Measurements from ENCODE around the gene LRRN2. TPM values are rescaled to one million over a fixed set of nuclear protein-coding genes. Genes with fewer than 3 reads are reported as not detected.
A peak's percentile ranks its signal among the peaks of the same experiment; 100 is the strongest.
"Not testable (repeated sequence)": the region's sequence is repeated elsewhere in the genome, so short reads cannot be mapped to it uniquely, and the experiment has no call there.

Gene LRRN2
- polyA plus RNA-seq, 4 donors: 11.1 to 26.3 (median 12.5) TPM

DNA sequence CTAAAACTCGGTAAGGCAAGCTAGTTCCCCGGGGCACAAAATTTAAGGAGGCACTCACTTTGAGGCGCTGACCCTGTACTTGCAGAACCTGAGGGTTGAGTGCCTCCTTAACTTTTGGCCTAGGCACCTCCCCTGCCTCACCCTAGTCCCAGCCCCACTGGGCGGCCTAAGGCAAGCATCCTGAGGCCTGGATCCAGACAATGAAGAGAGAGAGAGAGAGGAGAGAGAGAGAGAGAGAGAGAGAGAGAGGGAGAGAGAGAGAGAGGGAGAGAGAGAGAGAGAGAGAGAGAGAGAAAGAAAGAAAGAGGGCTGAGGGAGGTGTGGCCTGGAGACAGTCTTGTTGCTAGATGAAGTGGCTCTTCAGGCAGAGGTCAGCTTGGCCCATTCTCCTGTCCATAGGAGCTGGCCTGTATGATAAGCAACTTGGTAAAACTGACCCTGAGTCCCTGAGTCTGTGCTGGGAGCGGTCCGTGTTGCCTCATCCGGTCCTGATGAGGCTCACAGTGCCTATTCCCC lies 7.4 kb upstream of the LRRN2 start:
- no peak for DNase-seq (ENCODE audit: low read depth in 4 of 4, low spot score in 3 of 4)

DNA sequence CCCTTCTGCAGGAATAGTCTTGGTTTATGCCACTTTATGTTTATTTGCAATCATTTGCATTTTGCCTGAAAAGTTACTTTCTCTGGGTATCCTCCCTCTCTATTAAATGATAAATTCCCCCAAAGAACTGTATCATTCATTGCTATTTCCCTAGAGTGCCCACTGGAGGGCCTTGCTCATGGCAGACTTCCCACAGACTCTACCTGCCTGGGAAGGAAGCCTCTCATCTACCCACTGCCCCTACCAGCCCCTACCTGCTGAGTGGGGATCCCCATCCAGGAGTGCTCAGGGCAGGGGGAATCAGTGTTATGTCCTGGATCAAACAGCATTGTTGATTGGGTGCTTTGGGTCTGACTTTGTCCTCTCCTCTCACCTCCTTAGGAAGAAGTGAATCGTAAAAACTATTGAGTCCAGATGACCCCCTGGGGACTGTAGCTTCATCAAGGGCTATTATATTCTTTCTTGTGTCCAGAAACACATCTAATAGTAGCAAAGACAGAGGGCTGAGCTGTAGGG lies 6.8 kb upstream of the LRRN2 start:
- DNase-seq (ENCODE audit: low read depth in 4 of 4, low spot score in 3 of 4): no peak

DNA sequence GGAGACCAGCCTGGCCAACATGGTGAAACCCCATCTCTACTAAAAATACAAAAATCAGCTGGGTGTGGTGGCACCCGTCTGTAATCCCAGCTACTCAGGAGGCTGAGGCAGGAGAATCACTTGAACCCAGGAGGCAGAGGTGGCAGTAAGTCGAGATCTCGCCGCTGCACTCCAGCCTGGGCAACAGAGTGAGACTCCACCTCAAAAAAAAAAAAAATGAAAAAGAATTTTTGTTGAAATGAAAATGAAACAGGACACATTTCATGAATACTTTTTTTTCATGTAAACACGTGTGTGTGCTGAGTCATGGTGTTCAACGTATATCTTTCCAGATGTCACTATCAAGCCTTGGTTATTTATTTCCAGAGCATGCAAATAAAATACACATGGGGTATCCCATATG lies 5.8 kb upstream of the LRRN2 start:
- not testable (repeated sequence) for DNase-seq (ENCODE audit: low read depth in 4 of 4, low spot score in 3 of 4)

DNA sequence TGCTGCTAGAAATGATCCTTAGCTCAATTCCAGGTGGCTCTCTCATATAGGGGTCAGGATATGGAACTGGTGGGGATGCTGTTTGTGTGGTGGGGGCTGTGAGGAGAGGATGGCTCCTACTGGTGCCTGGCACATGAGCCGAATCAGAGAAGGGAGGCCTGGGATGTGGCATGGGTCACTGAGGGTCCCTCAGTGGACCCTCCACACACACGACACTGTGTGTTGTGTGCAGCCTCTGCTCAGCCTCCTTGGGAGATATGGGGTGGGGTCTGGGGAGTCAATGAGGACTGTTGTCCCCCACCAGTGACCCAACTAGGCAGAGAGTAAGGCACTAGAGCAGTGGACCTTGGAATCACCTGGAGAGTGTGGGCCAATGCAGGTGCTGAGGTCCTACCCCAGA lies 3.2 kb upstream of the LRRN2 start:
- no peak for DNase-seq (ENCODE audit: low read depth in 4 of 4, low spot score in 3 of 4)

DNA sequence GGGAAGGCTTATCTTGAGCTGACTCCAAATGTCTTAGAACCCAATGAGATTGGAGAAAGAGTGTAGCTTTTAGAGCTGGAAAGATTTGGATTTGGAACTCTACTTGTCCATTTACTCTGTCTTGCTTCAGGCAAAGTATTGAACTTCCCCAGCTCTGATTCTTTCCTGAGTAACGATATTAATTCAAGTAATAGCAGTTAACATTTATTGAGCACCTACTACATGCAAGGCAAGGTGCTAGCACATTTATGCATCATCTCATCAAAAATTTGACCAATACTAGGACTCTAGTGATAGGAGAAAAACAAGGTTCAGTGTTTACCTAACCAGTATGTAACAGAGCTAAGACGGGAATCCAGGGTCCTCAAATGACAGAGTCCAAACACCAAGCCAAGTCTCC lies 2.5 kb upstream of the LRRN2 start:
- no peak for DNase-seq (ENCODE audit: low read depth in 4 of 4, low spot score in 3 of 4)

DNA sequence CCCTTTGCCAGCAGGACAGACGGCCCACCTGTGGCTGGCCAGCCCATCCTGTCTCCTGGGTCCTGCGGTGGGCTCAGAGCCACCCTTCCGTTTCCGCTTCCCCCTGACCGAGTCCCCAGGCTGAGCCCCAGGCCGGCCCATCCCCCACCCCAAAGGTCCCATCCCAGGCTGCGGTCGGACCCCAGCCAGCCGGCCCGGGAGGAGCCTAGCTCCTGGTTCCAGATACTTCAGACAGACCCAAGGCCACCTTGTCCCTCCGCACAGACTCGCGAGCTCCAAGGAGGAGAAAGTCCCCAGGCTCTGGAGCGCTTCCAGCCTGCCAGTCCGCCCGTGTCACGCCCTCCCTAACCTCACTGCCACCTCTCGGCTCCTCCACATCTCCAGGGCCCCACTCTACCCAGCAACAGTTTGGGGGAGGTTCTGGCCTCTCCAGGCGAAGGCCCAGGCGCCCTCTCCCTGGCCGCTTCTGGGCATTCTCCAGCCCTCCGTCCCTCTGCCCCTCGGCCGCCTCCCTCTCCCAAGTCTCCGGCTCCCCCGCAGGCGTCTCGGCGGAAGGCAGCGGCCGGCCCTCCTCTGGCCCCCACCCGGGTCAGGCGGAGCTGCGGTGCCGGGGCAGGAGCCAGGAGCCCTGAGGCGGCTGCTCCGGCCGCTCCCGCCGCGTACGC lies 835 bp downstream of the LRRN2 start:
- no peak for DNase-seq (ENCODE audit: low read depth in 4 of 4, low spot score in 3 of 4)

DNA sequence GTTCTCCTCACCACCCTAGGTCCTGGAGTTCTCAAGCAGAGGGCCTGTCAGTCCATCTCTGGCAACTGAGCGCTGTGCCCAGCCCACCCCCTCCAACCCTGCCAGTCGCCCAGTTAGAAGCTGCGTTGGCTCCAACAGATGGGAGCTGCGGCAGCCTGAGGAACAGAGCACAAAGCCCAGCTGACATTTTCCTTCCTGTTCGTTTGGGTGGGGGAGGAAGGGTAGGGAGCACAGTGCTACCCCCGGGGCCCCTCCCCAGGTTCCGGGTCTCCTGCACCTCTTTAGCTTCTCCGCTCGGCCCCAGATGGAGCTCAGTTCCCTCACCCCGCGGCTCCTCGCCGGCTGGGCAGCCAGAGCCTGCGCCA lies 1.4 kb downstream of the LRRN2 start:
- no peak for DNase-seq (ENCODE audit: low read depth in 4 of 4, low spot score in 3 of 4)

DNA sequence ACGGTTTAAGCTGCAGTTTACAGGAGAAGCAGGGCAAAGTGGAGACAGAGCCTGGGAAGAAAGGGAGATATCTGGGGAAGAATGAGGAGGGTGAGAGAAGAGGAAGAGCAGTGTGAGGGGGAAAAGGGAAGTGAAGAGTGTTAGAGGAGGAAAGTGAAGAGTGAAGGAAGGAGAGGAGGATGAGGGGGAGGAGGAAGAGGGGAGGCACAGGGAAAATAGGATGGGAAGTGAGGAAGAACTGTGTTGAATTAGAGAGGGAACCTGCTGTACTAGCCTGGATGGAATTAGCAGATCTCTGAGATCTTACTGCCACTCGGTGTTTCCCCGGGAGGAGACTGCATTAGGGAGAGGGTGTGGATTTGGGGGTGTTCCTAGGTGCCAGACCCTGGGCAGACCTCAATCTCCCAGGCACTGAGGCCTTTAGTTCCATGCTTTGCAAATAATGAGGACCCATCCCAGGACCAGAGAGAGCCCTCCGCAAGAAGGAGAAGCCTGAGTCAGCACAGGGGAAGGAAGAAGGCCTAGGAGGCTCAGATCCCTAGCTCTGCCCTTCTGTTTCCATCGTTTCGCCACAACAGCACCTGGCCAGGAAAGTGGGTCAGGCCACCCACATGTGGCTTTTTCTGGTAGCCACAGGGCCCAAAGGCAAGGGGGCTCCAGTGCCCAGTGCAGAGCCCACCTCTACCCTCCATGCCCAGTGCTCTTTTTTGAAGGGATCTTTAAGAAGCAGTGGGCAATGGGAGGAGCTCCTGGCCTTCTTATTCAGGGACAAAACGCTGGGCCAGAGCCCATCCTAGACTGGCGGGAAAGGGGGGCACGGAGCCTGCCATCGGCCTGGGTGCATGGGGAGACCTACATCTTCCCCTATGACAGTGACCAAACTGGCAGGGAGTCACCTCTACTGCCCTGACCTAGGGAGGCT lies 2.0 kb downstream of the LRRN2 start:
- no peak for DNase-seq (ENCODE audit: low read depth in 4 of 4, low spot score in 3 of 4)

DNA sequence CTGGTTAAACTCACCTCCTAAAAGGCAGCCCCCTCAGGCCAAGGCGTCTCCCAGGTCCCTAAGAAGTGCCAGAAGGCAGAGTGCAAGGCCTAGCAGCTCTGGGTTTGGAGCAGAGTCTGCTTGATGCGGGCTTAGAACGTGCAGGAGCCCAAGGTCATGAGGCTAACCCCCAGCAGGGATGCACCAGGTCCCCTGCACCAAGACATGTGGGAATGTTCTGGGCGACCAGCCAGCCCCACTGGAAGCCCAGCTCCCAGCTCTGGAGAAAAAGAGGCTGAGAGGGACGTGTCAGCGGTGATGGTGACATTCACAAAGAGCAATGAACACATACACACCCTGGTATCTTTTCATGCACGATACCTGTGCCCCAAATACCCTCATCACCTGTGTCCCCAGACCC lies 5.1 kb downstream of the LRRN2 start:
- DNase-seq (ENCODE audit: low read depth in 4 of 4, low spot score in 3 of 4): no peak

DNA sequence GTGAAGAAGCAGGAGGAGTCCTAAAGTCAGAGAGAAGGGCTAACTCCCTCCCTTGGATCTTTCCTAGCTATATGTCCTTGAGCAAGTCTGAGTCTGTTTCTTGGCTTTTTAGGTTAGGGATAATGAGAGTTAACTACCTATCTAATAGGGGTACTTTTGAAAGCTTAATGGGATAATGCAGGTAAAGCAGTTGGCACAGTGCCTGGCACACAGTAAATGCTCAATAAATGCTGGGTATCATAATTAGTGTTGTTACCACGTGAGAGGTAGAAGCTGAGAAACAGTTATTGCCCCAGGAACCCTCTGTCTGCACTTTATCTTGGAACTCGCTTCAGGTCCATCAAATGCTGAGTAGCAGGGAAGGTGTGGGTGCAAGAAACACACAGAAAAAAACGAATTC lies 5.5 kb downstream of the LRRN2 start:
- DNase-seq (ENCODE audit: low read depth in 4 of 4, low spot score in 3 of 4): no peak

DNA sequence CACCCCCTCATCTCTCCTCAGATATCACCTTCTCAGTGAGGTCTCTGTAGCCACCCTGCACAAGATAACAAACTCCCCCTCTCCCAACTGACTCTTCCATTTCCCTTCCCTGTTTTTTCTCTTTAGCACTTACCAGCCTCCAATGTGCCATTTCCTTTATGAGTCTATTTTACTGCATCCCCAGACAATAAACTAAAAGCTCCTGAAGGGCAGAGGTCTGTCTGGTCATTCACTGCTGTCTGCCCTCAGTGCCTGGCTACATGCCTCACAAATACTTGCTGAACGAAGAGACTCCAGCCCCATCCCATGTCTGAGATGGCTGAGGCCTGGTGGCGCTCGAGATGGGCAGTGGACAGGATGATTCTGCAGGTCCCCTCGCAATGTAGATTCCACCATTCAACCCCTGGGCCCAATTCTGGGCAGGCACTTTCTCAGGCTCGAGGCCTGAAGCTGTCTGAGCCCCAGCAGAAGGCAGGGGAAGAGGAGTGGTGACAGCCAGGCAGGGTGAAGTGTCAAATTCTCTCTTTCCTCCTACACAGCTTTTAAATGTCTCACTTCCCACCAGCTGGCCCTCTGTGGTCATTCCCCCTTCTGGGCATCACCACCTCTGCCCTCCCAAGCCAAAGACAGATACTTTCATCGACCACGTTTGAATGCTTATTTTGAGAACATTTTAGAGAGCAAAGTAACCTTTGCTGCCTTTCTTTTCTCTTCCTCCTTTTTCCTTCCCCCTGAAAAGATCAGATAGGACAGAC lies 6.6 kb downstream of the LRRN2 start:
- DNase-seq (ENCODE audit: low read depth in 4 of 4, low spot score in 3 of 4): no peak

DNA sequence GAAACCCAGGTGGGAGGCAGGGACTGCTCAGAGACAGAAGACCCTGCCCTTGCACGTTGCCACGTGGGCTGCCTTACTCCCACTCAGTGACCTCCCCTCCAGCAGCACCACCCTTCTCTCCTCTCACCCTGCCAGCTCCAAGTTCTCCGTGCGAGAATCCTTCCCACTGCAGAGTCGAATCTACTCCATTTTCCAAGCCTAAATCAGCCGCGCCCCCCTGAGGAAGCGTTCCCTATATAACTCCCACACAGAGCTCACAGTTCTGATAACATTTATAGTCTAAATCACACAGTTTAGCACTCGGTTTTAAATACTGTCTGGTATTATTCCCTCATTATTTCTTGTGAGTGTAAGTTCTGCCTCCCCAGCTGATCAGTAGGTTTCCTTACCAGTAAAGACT lies 7.7 kb downstream of the LRRN2 start:
- no peak for DNase-seq (ENCODE audit: low read depth in 4 of 4, low spot score in 3 of 4)

DNA sequence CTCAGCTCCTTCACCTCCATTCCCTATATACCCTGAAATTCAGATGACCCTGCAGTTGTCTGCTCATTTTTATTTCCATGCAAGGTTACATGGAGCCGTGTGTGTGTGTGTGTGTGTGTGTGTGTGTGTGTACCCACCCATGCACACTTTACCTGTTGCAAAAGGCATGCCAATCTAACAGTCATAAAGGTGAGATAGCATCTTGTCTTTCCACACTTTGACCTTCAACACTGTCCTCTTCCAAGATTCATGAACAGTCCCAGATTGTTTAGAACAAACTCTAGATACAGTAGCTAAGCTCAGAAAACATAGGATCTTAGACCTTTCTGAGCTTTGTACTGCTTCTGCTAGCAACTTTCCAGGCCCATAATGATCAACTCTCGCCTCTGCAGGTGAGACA lies 9.5 kb downstream of the LRRN2 start:
- no peak for DNase-seq (ENCODE audit: low read depth in 4 of 4, low spot score in 3 of 4)

DNA sequence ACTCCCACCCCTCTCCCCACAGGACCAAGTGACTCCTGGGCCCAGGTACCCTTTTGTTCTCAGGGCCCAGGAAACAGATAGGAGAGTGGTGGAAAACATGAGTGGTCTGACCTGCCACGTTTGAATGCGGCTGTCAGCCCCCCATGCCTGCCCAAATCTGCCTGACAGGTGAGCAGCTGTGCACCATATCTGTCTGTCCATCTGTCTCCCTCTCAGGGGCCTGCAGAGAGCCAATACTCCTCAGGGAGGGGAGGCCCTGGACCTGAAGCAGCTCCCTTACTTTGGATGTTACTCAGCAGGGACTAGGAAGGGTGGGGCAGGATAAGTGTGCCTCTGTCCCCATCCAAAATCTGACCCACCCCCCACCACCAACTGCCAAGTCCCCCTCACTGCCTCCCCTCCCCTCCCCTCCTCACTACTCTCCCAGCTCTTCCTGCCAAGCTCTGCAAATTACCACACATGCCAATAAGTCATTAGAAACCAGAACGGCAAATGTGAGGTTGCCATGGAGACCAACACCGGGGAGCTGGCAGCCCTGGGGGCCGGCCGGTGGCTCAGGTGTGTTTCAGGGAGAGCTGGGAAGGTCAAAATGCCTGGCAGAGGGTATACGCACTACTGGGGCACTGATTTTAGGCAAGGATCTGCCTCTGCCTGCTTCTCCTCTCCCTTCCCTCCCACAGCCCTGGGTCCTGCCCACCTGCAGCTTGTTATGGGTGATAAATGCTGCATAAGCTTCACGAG lies 11.5 kb downstream of the LRRN2 start:
- peak in 1 of 4 donors; percentile 41 for DNase-seq (ENCODE audit: low read depth in 4 of 4, low spot score in 3 of 4)

DNA sequence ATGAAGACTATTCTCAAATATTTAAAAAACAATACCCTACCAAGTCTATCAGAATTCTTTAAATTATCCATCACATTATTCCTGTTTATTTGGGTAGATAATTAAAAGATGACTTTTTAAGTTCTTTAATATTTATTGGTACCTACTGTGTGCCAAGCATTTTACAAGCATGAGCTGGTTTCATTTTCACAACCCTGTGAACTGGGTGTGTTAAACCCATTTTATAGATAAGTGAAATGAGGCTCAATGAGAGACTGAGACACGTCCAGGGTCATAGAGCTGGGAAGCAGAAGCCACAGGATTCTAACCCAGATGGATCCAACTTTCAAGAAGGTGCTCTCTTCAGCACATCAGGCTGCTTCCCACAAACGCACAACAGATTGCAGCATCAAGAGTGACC lies 12.3 kb downstream of the LRRN2 start:
- no peak for DNase-seq (ENCODE audit: low read depth in 4 of 4, low spot score in 3 of 4)

DNA sequence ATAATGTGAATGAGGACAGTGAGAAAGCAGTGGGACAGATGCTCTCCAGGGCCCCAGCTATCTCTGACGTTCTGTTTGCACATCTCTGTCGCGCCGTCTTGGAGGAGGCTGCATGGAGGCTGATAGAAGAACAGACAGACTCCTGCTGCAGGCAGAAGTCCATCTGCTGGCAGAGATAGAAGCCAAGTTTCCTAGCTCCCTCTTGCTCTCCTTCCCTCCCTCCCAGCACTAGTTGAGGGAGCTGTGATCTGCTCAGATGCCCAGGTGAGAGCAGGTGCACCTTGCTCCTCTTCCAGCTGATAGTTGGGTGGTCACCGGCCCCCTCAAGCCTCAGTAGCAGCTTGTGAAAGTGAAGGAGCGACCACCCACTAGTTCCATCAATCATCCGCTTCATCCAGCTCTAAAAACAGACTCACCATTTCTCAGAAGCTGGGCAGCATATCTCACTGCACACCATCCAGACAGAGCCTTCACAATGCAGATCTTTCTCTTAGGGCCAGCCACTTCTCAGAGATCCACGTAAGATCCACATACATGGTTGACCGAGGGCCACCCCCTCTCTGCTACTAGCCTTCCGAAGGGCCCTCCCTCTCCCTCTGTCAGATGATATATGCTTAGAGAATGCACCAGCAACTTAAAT lies 12.9 kb downstream of the LRRN2 start:
- DNase-seq (ENCODE audit: low read depth in 4 of 4, low spot score in 3 of 4): no peak

DNA sequence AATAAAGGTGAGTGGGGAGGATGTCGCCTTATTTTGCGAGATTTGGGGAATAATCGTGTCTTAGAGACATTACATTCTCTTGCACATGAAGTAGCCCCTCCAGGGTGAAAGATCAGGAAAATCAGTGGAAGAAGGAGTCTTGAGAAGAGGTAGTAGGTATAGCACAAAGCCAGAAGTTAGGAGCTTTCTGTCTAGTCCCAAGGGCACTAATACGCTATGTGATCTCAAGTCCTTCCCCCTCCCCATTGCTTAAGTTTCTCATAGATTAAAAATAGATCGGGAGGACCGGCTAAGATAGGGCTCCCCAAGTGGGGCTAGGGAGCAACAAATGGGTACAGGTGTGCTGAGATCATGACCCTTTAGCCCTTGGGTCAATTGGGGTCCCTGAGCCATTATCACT lies 13.5 kb downstream of the LRRN2 start:
- no peak for DNase-seq (ENCODE audit: low read depth in 4 of 4, low spot score in 3 of 4)

DNA sequence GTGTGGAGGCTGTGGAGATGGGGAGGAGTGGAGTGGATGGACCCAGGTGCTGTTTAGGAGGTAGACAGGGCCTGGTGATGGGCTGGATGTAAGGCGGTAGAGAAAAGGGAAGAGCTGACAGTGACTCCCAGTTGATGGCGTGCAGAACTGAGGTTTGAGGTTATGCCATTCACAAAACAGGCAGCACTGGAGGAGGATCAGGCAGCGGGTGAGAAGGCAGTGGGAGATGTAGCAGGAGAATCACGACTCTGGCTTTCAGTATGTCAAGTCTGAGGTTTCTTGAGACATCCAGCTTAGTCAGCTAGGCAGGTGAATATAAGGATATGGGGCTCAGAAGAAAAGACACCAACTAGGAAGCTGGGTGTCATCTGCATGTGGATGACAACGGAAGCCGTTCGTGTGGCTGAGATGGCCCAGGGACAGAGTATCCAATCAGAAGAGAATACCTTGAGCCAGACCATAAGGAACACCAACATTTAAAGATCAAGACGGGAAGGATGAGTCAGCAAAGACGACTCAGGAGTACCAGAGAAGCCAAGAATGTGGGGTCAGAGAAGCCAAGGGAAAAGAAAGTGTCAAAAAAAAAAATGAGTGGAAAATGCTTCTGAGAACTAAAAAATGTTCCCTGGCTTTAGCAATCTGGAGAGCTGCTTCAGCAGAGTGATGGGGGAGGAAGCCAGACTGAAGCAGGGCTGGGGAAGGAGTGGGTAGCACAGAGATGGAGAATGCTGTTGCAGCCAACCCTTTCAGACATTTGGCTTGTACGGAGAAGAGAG lies 15.2 kb downstream of the LRRN2 start:
- DNase-seq (ENCODE audit: low read depth in 4 of 4, low spot score in 3 of 4): no peak

DNA sequence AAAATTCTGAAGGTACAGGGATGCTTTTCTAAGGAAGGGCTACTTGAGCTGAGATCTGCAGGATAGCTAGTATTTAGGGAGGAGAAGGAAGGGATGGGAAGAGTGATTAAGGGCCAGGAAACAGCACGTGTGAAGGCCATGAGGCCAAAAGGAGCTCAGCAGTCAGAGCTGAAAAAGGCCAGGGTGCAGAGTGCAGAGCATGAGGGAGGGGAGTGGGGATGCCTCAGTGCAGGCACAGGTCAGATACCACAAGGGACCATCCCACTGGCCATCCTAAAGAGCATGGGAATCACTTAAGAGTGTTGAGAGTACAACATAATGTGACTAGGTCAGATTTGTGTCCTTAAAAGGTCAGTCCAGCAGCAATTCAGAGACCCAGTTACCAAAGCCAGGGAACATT lies 16.0 kb downstream of the LRRN2 start:
- no peak for DNase-seq (ENCODE audit: low read depth in 4 of 4, low spot score in 3 of 4)

Measured in left renal pelvis (tissue), 4 donors.